ENCODE results near the gene WNT7B.

The WNT7B gene

GRCh38 chr22:45949258-45949870 lies 27.6 kb downstream of the WNT7B start:
- DNase-seq = no peak

- DNase-seq = no peak
These were observed 28.8 kb downstream of the WNT7B start for GRCh38 chr22:45948081-45948648.

DNA sequence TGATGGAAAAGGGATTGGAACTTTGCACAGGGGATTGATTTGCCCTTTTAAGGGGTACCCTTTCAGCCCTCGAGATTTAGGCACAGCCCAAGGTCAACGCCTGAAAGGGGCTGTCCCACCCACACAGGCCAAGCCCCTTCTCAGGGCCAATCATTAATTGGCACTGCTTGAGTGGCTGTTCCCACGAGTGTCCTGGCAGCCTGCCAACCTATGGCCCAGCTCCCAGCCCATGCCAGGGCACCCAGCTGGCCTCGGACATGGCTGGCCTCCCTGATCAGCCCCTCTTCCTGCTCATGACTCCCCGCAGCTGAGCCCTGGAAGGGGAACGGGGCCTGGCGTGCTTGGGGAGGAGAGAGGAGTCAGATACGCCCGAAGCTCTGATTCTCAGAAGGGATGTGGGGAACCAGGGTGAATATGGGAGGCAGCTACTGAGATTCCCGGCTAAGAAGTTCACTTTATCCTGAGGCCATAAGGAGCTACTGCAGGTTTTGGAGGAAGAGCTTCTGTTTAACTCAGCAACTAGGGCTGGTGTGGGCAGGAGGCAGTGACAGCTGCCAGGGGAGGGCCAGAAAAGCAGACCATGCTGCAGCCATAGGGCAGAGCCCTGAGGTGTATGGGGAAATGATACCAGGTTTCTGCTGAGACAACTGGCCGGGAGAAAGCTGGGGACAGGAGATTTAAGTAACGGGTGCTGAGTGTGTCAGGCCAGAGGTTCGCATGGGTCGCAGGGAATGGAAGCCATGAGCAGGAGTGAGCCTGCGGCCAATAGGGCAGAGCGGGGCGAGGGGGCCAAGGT lies 30.0 kb downstream of the WNT7B start:
- no peak for DNase-seq

DNA sequence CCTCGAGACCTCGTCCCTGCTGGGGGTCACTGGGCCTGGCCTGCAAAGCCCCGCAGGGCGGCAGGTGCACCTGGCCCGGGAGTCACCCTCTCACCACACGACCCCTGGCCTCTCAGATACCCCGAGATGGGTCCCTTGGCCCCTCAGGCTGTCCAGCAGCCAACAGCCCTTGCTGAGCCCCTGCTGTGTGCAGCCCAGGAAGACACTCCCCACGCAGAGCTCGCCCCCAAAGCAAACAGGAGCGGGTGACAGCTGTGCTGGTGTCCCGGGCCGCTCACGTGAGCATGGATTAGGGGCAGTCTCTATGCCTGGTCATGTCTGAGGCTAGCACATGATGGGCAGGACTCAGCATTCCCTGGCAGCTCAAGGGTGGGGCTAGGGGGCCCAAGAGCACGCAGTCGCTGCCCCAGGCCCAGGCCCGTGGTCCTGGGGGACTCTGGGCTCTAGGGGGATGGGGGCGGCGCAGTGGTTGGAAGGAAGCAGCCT lies 31.3 kb downstream of the WNT7B start:
- no peak for DNase-seq

GRCh38 chr22:45942787-45943493 lies 34.0 kb downstream of the WNT7B start:
- no peak for DNase-seq

GRCh38 chr22:45942344-45942743 lies 34.6 kb downstream of the WNT7B start:
- DNase-seq = no peak

DNA sequence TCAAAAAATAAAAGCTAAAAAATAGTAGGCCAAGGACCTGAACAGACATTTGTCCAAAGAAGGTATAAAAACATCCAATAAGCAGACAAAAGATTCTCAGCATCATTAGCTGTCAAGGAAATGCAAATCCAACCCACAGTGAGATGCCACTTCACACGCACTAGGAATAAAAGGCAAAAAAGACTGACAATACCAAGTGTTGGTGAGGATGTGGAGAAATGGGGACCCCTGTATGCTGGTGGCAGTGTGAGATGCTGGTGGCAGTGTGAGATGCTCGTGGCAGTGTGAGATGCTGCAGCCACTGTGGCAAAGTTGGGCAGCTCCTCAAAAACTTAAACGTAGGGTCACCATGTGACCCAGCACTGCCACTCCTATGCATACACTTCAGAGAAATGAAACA lies 38.0 kb downstream of the WNT7B start:
- no peak for DNase-seq

- no peak for DNase-seq
These were observed 39.0 kb downstream of the WNT7B start for GRCh38 chr22:45937960-45938359.

- DNase-seq = no peak
These were observed 41.4 kb downstream of the WNT7B start for GRCh38 chr22:45935573-45935972.

GRCh38 chr22:45934659-45935341 lies 42.2 kb downstream of the WNT7B start:
- no peak for DNase-seq

DNA sequence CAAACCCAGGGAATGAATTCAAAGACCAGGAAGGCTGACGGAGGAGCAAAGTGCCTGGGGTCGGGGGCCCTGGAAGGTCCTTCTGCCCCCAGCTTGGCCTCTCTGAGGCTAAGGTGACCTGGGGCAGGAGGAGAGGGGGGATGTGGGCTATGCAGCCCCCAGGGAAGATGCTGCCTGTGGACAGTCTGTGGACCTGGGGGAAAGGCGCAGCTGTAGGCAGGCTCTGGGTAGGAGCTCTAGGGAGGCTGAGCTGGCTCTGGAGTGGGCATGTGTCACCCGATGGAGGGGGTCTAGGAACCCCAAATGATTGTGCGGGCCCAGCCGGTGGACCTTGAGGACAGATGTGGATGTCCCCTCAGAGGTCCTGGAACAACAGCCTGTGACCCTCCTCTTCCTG lies 42.8 kb downstream of the WNT7B start:
- DNase-seq = no peak

DNA sequence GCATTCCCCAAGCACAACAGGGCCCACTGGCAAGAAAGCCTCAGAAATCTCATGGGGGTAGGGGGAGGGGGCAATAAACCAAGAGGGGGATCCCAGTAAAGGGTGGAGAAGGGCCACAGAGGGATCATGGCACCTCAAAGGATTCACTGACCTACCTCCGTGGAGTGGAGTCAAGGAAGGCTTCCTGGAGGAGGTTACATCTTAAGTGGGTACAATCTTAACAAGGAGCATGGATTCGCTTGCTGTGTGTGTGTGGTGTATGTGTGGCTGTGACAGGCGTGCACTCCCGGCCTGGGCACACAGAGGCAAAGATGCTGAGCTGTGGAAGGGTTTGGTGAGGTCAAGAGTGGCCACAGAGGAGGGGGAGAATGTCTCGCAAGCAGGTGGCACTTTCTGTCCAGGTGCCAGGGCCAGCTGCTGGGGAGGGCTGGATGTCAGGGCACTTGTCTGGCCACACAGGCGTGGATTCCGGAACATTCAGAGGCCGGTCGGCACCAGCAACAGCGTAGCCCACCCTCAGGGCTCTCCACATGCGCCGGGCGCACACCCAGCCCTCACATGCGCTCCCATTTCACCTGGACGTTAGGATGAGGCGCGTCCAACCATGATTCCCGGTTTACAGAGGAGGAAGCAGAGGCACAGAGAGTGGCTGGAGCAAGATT lies 43.3 kb downstream of the WNT7B start:
- DNase-seq = no peak

GRCh38 chr22:45932071-45932470 lies 44.9 kb downstream of the WNT7B start:
- DNase-seq = no peak

DNA sequence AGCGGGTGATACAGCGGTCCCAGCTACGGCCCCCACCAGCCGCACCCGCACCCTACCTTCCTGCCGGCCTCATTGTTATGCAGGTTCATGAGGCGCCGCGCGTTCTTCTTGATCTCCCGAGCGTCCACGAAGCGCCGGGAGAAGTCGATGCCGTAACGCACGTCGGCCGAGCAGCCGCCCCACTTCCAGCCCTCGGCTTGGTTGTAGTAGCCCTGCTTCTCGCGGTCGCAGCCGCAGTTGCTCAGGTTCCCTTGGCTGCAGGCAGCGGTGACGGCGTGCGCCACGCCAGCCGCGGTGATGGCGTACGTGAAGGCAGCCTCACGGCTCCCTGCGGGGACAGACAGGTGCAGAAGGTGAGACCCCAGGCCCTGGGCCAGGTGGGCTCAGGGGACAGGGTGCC lies 45.9 kb downstream of the WNT7B start:
- DNase-seq = no peak

DNA sequence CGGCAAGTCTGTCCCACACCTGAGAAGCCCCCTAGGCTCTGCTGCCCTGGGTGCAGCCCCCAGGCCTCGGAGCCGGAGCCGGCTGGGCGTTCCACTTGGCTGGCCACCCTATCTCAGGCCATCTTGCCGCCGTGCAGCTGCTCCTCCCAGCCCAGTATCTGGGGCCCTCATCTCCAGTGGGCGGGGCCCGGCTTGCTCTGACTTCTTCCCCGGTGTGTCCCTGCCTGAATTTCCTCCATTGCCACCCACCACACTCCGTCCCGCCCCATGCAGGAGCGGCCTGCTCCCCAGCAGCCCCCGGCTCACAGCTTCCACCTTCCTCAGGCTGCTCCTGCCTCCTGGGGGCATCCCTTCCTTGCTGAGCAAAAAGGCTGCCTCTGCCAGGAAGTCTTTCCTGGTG lies 46.6 kb downstream of the WNT7B start:
- no peak for DNase-seq

DNA sequence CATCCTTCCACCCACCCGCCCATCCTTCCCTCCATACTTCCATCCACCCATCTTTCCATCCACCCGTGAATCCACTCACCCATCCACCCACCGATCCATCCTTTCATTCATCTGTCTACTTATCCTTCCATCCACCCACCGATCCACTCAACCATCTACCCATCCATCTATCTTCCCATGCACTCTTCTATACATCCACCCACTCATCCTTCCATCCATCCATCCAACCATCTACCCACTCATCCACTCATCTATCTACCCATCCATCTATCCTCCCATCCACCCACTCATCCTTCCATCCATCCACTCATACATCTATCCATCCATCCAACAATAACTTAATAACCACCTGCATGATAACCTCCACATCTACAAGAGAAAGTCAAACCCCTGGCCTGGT lies 47.3 kb downstream of the WNT7B start:
- no peak for DNase-seq

DNA sequence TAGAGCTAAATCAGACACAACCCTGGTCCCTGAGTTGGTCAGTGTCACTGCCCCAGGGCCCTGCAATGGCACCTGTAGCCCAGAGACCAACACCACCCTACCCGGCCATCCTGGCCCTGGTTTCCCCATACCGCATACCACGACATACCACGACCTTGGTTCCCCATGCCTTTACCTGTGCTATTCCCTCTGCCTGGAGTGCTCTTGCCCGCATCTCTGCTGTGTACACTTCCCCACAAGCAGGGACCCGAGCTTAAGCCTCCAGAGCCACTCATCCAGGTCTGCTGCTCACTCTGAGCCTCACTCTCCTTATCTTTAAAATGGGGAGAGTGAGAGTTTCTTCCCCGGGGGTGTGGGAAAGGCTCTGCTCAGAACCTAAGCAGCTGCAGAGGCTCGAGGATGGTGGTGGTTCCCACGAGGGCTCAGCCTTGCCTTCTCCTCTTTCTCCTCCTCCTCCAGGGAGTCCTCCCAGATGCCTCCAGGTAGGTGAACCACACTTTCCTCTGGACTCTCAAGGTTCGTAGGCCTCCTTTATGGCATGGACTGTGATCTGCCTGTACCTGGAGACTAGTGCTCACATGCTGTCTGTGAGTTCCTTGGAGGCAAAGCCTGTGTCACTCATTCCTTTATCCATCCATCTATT lies 48.1 kb downstream of the WNT7B start:
- DNase-seq = no peak

GRCh38 chr22:45927059-45927458 lies 49.9 kb downstream of the WNT7B start:
- DNase-seq = no peak

- DNase-seq = no peak
These were observed 50.5 kb downstream of the WNT7B start for GRCh38 chr22:45926433-45926832.

- no peak for DNase-seq
These were observed 51.1 kb downstream of the WNT7B start for GRCh38 chr22:45925811-45926351.

DNA sequence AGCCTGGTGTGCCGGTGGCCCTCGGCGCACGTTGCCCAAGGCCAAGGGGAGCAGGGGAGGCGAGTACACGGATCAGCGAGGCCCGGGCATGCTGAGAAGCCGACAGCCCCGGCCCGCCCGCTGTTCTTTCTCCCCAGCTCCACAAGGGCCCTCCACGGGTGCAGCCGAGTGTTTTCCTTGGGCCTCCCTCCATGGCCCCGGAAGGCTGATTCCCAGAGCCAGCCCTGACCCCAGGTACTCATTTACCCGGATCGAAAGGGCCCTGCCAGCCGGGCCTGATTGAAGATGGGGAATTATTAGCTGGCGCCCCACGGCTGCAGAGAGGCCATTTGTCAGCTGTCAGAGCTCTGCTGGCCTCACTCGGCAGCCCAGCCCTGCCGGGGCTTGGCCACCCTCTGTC lies 53.1 kb downstream of the WNT7B start:
- no peak for DNase-seq

DNA sequence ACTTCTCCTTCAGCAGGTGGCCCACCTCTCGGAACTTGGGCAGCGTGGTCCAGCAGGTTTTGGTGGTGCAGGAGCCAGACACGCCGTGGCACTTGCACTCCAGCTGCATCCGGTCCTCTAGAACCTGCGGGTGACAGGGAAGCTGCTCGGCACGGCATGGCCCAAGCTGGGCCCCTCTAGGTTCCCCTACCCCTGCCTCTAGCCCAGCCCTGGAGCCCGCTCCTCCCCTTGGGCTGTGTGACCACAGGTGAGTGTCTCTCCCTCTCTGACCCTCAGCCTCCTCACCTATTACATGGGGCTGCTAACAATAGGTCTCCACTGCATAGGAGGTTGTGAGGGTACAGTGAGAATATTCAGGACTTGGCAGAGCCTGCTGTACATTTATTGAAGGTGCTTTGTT lies 53.8 kb downstream of the WNT7B start:
- DNase-seq = no peak

Data from activated CD8-positive, alpha-beta memory T cell treated with anti-CD3 and anti-CD28 coated beads, Interleukin-2, amount 50 U/mL, for 48 hours (primary cell).